HG03432 (cell line): ENCODE results near the gene RNF32.

Experiments
- ATAC-seq: cut with Tn5 transposase; IDR thresholded peaks from one replicate; pipeline ENCODE4 v1.9.1; 2021; ENCODE audit warnings: mild to moderate bottlenecking, moderate library complexity; ENCODE audit not compliant: unreplicated experiment

The RNF32 gene

DNA sequence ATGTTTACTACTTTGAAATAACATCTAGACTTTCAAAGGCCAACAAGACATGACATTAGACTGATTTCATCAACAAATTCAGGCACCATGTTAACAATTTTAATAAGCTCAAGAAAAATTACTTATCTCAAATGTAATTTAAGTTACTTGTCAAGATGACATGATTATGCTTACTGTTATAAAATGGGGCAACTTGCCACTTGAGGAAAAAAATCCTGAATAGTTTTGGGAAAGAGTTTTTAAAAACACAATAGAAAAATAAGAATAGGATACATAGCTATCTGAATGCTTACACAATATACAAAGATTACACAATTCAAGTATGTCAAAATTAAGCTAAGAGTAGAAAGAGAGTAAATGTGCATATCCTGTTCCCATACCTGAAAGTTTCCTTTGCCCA, 85.4 kb downstream of the RNF32 start:
- ATAC-seq = no peak
